GM12872 (cell line): ENCODE results near the gene ZNF423.
A peak's percentile ranks its signal among the peaks of the same experiment; 100 is the strongest.

ENCODE experiments used
- TF ChIP-seq, protein P1 (sequence below): IDR thresholded peaks from 3 replicates; pipeline ENCODE4 v1.5.1; 2011; ENCODE audit warnings: low read depth, mild to moderate bottlenecking, low read length, moderate library complexity; ENCODE audit not compliant: insufficient read depth

The ZNF423 gene

DNA sequence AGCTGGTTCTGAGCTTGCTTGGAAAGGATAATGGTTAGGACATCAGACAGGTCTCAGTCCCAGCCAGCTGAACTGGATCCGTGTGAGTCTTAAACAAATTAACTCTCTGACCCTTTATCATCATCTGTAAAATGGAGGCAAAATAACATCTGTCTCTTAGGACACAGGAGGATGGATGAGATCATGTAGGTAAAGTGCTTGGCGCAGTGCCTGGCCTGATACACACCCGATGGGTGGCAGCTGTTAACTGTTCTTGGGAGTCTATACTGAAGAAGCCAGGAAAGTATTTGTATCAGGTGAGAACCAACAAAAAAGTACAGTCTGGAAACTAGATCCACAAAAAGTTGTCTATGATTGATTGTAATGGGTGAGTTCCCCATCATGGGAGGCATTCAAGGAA is 293.7 kb downstream of the ZNF423 start:
- TF ChIP-seq, protein P1, sequence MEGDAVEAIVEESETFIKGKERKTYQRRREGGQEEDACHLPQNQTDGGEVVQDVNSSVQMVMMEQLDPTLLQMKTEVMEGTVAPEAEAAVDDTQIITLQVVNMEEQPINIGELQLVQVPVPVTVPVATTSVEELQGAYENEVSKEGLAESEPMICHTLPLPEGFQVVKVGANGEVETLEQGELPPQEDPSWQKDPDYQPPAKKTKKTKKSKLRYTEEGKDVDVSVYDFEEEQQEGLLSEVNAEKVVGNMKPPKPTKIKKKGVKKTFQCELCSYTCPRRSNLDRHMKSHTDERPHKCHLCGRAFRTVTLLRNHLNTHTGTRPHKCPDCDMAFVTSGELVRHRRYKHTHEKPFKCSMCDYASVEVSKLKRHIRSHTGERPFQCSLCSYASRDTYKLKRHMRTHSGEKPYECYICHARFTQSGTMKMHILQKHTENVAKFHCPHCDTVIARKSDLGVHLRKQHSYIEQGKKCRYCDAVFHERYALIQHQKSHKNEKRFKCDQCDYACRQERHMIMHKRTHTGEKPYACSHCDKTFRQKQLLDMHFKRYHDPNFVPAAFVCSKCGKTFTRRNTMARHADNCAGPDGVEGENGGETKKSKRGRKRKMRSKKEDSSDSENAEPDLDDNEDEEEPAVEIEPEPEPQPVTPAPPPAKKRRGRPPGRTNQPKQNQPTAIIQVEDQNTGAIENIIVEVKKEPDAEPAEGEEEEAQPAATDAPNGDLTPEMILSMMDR: no peak

DNA sequence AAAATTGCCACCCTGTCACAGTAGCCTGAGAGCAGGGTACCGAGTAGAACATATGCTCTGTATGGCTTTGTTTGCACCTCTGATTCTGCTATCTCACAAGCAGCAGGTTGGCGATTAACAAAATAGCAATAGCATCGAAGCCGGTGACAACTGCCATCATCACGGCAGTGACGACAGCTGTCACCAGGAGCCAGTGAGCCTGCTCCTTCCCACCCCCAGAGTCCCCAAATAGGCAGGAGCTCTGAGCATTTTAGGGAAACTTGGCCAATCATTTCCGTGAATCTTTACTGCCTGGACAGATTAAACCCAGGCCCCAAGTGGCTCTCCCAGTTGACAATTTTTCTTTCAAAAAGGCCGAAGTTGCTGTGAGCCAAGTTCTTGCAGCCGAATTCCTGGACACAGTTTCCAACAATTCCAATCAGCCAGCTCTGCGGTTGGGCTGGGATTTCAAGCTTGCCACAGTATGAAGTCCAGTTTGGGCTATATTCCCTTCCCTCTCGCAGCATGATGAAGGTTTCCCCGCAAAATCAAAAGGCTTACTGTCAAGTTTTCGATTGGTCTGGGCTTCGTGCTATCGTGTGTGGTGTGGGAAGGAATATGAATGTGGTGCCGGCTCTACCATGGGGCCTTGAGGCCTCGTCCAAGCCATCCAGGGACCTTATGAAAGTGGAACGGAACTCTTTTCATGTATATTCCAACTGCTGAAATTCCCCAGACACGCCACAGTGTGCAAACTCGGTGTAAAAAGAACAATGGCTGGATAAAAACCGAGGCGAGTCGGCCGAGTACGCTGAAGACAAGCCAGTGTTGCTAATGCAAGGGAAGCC is 295.7 kb downstream of the ZNF423 start:
- TF ChIP-seq, protein P1: no peak

DNA sequence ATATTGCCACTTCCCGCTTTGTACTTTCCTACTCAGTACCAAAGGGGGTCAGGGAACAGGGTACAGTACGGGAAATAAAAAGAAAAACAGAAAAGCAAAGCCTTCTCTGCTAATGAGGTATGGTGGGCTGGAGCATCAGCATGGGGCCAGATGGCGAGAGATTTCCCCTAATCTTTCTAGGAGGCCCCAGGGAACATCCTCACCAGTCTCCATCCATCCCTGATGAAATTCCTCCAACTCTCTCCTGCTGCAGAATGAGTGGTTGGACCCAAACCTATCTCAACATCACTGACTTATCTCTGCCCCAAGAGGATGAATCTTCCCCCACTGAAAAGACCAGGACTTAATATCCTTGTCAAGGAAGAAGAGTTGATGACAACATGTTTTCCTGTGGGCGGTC is 296.7 kb downstream of the ZNF423 start:
- TF ChIP-seq, protein P1: no peak

DNA sequence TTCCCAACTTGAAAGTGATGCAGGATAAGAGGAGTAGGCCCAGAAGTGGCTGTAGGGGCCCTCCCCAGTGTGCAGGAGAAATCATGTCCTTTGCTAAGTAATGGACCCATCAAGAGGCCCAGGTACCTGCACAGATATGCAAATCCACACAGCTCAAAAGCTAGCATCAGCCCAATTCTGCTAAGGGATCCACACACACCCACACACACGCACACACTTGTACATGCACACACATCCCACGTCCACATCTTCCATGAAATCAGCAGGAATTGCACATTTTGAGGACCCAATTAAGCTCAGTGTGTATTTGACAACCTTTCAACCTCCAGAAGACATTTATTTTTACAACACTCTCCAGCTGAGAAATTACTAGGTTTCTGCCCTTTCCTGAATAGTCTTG is 297.5 kb downstream of the ZNF423 start:
- TF ChIP-seq, protein P1: no peak

DNA sequence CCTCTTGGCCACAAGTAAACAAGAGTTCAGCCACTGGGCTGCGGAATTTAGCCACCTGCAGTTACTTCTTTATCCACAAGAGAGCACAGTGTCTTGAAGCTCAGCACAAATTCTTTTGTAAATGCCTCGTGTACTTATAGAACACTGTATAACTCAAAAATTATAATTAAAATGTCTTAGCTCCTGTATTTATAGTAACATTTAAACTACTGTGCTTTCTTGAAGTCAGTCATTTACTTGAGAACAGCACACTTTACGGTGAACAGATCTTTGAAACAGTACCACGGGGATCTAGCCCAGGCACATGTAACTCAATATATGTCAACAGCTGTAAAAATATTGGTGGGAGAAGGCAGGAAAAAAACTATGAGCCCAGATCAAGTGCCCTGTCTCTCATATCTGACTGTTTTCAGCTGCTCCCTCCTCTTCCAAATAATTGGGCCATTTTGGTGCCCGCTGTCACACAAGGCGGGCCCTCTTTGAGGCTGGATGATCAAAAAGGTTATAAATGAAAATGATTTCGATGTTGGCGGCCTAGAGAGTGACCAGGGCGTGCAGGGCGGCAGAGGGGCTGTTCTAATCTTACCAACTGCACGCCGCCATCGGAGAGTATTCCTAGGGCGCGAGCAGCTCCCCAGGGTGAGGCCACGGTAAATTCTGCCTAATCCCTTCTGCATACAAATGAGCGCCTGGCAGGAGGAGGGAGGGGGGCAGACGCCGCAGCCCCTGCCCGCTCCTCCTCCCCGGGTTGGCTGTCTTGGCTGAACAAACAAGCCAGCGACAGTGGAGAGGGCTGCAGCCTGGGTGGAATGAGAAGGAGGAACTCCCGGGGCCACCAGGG is 299.1 kb downstream of the ZNF423 start:
- TF ChIP-seq, protein P1: peak; percentile 43; the same call in 2 of the 3 replicates

DNA sequence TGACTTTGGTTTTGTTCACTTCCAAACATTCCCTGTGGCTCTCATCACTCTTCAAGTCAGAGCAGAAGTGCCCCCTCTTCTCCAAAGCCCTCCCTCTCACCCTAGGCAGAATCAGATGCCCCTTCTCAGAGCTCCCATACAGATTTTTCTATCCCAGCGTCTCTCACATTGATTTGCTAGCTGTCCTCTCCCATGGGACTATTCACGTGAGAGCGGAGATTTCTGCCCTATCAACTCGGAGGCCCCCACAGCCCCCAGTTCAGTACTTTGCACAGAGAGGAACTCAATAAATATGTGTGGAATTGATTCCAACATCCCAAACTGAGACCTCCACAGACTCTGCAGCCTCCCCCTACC is 299.7 kb downstream of the ZNF423 start:
- TF ChIP-seq, protein P1: no peak

DNA sequence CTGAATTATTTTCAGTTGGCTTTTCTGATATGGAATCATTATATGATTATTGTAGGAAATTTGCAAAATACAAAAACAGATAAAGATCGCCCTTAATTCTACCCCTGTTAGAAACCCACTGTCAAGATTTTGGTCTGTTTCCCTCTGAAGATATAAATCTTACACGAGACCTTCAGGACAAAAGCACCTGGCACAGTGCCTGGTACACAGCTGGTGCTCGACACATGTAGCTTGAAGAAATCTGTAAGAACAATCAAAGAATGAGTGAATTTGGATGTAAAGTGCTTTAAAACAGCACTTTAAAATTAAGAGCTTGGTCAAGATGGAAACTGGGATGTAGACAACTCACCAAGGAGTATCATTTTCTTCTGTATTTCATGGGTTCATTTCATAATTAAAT is 301.2 kb downstream of the ZNF423 start:
- TF ChIP-seq, protein P1: no peak
